ENCODE results near the gene ECD. TPM values are rescaled to one million over a fixed set of nuclear protein-coding genes. Genes with fewer than 3 reads are reported as not detected.

ECD gene
- total and polyA plus RNA-seq, 4 donors = 9.9 to 25.8 (median 17.3) TPM

DNA sequence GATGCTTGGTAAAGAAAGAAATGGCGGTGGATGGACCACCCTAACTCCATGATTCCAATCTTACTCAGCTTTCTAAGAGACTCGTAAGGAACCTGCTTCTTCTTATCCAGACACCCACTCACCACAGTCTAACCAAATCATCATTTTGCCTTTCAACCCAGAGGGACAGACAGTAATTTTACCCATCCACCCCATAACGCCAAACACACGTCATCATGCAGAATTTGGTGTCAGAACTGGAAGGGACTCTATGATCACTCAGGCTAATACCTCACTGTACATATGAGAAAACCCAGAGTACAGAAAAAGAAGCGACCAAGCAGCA is 388 bp downstream of the ECD start:
- Histone ChIP-seq H3K4me1 (ENCODE audit: control insufficient read depth in 1 of 2, insufficient read depth in 2 of 2, low read length in 2 of 2) (no peaks in the 10 kb centered on the region), H3K36me3 (ENCODE audit: control insufficient read depth in 1 of 2, insufficient read depth in 2 of 2, low read length in 1 of 2) (no peaks in the 10 kb centered on the region), H3K4me3 (ENCODE audit: low read length in 2 of 2) (peak overlapping the region; percentile 88 to 91), H3K27ac (ENCODE audit: low read depth in 1 of 2, low read length in 2 of 2) (peak overlapping the region; percentile 91 to 92), H3K9me3 (ENCODE audit: control insufficient read depth, low read length) (no peaks in the 10 kb centered on the region), H3K27me3 (ENCODE audit: control insufficient read depth in 1 of 2, insufficient read depth in 2 of 2, low read length in 1 of 2) (no peaks in the 10 kb centered on the region)
- ATAC-seq (ENCODE audit: low FRiP score) (no peak), DNase-seq (no peak)
- WGBS, 2 donors = 8 to 11% methylated on average over 5 of the region's 5 CpGs
- intact Hi-C loops (cut with DNase I) = loop anchor here (5.0 to 10.0 kb wide), 2 partner anchors 70 to 73 kb away; partner anchors contain the start of gene P4HA1 (in 2 of the 2)

GRCh38 chr10:73166972-73167371 is 836 bp downstream of the ECD start:
- no peaks in the 10 kb centered on the region for H3K27me3 ChIP-seq (ENCODE audit: control insufficient read depth in 1 of 2, insufficient read depth in 2 of 2, low read length in 1 of 2)
- DNase-seq (no peak), ATAC-seq (ENCODE audit: low FRiP score) (no peak)
- intact Hi-C loops (cut with DNase I) = loop anchor here (5.0 to 10.0 kb wide), 2 partner anchors 70 to 72 kb away; partner anchors contain the start of gene P4HA1 (in 2 of the 2)
- no peaks in the 10 kb centered on the region for H3K4me1 ChIP-seq (ENCODE audit: control insufficient read depth in 1 of 2, insufficient read depth in 2 of 2, low read length in 2 of 2)
- peak overlapping the region; percentile 88 to 91 for H3K4me3 ChIP-seq (ENCODE audit: low read length in 2 of 2)
- H3K36me3 ChIP-seq (ENCODE audit: control insufficient read depth in 1 of 2, insufficient read depth in 2 of 2, low read length in 1 of 2) = no peaks in the 10 kb centered on the region
- H3K9me3 ChIP-seq (ENCODE audit: control insufficient read depth, low read length) = no peaks in the 10 kb centered on the region
- WGBS, 2 donors = 79 to 85% methylated on average over 2 of the region's 2 CpGs
- no peak overlapping the region for H3K27ac ChIP-seq (ENCODE audit: low read depth in 1 of 2, low read length in 2 of 2)

DNA sequence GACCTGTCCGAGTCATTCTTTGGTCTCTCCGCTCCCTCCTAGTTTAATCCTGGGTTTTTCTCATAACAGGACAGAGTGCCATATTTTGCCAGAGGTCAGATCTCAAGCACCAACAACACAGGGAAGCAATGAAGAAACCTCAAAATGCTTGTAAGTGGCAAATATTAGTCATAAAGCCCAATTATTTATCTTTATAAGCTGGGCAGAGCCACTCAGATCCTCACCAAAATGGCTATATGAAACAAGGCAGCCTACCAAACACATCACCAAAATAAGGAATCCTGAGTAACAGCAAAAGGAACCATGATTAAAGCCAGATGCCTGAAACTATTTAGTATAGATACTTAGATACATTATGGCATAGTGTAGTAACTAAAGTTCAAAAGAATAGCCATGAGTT is 4.7 kb downstream of the ECD start:
- intact Hi-C loops (cut with DNase I) = loop anchor here in 1 of 2 donors (10.0 kb wide), 1 partner anchor 68 kb away; the partner anchor contains the start of gene P4HA1
- WGBS, 2 donors = 91 to 92% methylated on average over 2 of the region's 2 CpGs

DNA sequence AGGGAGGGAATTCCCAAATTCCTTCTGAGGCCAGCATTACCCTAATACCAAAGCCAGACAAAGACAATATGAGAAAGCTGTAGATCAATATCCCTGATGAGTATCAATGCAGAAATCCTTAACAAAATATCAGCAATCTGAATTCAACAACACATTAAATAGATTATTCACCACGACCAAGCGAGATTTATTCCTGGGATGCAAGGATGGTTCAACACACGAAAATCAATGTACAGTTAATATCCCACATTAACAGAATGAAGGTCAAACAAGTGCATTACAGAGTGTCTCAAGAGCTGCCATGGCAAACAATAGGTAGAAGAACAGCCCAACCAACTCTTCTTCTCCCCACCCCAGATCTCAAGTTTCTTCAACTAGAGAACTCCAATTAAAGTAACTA is 6.1 kb downstream of the ECD start:
- DNase-seq (no peak), ATAC-seq (ENCODE audit: low FRiP score) (no peak)
- WGBS, 2 donors = 97% methylated on average over 3 of the region's 3 CpGs
- no peak overlapping the region for H3K27ac ChIP-seq (ENCODE audit: low read depth in 1 of 2, low read length in 2 of 2)
- no peaks in the 10 kb centered on the region for H3K9me3 ChIP-seq (ENCODE audit: control insufficient read depth, low read length)
- no peaks in the 10 kb centered on the region for H3K36me3 ChIP-seq (ENCODE audit: control insufficient read depth in 1 of 2, insufficient read depth in 2 of 2, low read length in 1 of 2)
- intact Hi-C loops (cut with DNase I) = loop anchor here in 1 of 2 donors (10.0 kb wide), 1 partner anchor 67 kb away; the partner anchor contains the start of gene P4HA1
- no peak overlapping the region for H3K4me3 ChIP-seq (ENCODE audit: low read length in 2 of 2)
- no peaks in the 10 kb centered on the region for H3K4me1 ChIP-seq (ENCODE audit: control insufficient read depth in 1 of 2, insufficient read depth in 2 of 2, low read length in 2 of 2)
- no peaks in the 10 kb centered on the region for H3K27me3 ChIP-seq (ENCODE audit: control insufficient read depth in 1 of 2, insufficient read depth in 2 of 2, low read length in 1 of 2)

More for the DNA sequence above, 4.7 kb downstream of the ECD start:
- no peaks in the 10 kb centered on the region for H3K9me3 ChIP-seq (ENCODE audit: control insufficient read depth, low read length)
- no peak overlapping the region for H3K4me3 ChIP-seq (ENCODE audit: low read length in 2 of 2)
- H3K4me1 ChIP-seq (ENCODE audit: control insufficient read depth in 1 of 2, insufficient read depth in 2 of 2, low read length in 2 of 2) = no peaks in the 10 kb centered on the region
- no peaks in the 10 kb centered on the region for H3K27me3 ChIP-seq (ENCODE audit: control insufficient read depth in 1 of 2, insufficient read depth in 2 of 2, low read length in 1 of 2)
- no peak for DNase-seq
- H3K27ac ChIP-seq (ENCODE audit: low read depth in 1 of 2, low read length in 2 of 2) = no peak overlapping the region
- H3K36me3 ChIP-seq (ENCODE audit: control insufficient read depth in 1 of 2, insufficient read depth in 2 of 2, low read length in 1 of 2) = no peaks in the 10 kb centered on the region
- ATAC-seq (ENCODE audit: low FRiP score) = no peak

GRCh38 chr10:73161079-73161478 is 6.7 kb downstream of the ECD start:
- no peaks in the 10 kb centered on the region for H3K27me3 ChIP-seq (ENCODE audit: control insufficient read depth in 1 of 2, insufficient read depth in 2 of 2, low read length in 1 of 2)
- no peaks in the 10 kb centered on the region for H3K9me3 ChIP-seq (ENCODE audit: control insufficient read depth, low read length)
- no peak overlapping the region for H3K27ac ChIP-seq (ENCODE audit: low read depth in 1 of 2, low read length in 2 of 2)
- no peaks in the 10 kb centered on the region for H3K4me1 ChIP-seq (ENCODE audit: control insufficient read depth in 1 of 2, insufficient read depth in 2 of 2, low read length in 2 of 2)
- H3K36me3 ChIP-seq (ENCODE audit: control insufficient read depth in 1 of 2, insufficient read depth in 2 of 2, low read length in 1 of 2) = no peaks in the 10 kb centered on the region
- DNase-seq (no peak), ATAC-seq (ENCODE audit: low FRiP score) (no peak)
- WGBS, 2 donors = 89 to 98% methylated on average over 1 of the region's 1 CpG
- H3K4me3 ChIP-seq (ENCODE audit: low read length in 2 of 2) = no peak overlapping the region
- intact Hi-C loops (cut with DNase I) = loop anchor here in 1 of 2 donors (10.0 kb wide), 1 partner anchor 66 kb away; the partner anchor contains the start of gene P4HA1

DNA sequence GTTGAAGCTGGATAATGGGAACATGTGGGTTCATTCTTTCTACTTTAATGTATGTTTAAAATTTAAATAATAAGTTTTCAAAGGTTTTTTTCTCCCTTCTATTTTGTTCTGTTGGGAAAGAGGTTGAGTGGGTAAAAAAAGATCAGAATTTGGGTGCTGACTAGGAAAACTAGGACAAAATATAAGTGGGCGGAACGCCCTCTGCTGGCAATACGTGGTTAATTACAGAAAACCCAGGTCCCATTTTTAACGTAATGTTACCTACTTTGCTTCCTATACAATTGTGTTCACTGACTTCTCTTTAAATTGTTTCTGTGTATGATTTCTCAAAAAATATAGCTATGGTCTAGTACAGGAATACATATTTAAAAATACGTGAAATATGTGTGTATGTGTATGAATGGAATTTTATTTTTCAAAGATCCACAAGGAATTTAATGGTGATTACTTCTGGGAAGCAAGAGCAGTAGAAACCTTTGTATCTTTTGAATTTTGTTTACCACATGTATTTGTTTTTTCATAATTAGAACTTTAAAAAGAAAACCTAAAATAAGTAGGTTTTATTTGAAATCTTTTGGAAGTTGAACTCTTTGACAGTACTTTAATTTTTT is 8.7 kb downstream of the ECD start:
- intact Hi-C loops (cut with DNase I) = no loop called here

DNA sequence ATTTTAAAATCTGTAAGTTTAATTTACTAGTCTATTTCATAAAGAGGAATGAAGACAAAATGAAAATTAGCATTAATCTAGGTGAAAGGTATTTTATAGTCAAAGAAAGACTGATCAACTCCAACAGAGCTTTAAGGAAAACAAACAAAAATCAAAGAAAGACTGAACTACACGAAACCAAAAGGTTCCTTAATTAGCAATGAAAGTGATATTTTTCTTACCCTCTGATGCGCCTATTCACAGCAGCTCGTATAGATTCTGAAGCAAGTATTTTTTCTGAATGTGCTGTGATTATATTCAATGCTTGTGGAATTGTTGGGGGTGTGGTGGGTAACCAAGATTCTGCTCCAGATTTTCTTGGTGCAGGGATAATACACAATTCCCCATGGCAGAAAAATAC is 11.8 kb downstream of the ECD start:
- no peak for ATAC-seq (ENCODE audit: low FRiP score)
- Histone ChIP-seq H3K27me3 (ENCODE audit: control insufficient read depth in 1 of 2, insufficient read depth in 2 of 2, low read length in 1 of 2) (no peaks in the 10 kb centered on the region), H3K4me1 (ENCODE audit: control insufficient read depth in 1 of 2, insufficient read depth in 2 of 2, low read length in 2 of 2) (no peaks in the 10 kb centered on the region), H3K27ac (ENCODE audit: low read depth in 1 of 2, low read length in 2 of 2) (no peak overlapping the region), H3K4me3 (ENCODE audit: low read length in 2 of 2) (no peak overlapping the region), H3K36me3 (ENCODE audit: control insufficient read depth in 1 of 2, insufficient read depth in 2 of 2, low read length in 1 of 2) (peaks cover 0 to 2% of the 10 kb centered on the region in 2 donors), H3K9me3 (ENCODE audit: control insufficient read depth, low read length) (no peaks in the 10 kb centered on the region)
- no peak for DNase-seq
- WGBS, 2 donors = 83% methylated on average over 3 of the region's 3 CpGs
- intact Hi-C loops (cut with DNase I) = no loop called here

More for the DNA sequence above, 8.7 kb downstream of the ECD start:
- Histone ChIP-seq H3K9me3 (ENCODE audit: control insufficient read depth, low read length) (no peaks in the 10 kb centered on the region), H3K4me1 (ENCODE audit: control insufficient read depth in 1 of 2, insufficient read depth in 2 of 2, low read length in 2 of 2) (no peaks in the 10 kb centered on the region), H3K27me3 (ENCODE audit: control insufficient read depth in 1 of 2, insufficient read depth in 2 of 2, low read length in 1 of 2) (no peaks in the 10 kb centered on the region), H3K4me3 (ENCODE audit: low read length in 2 of 2) (no peak overlapping the region), H3K27ac (ENCODE audit: low read depth in 1 of 2, low read length in 2 of 2) (no peak overlapping the region), H3K36me3 (ENCODE audit: control insufficient read depth in 1 of 2, insufficient read depth in 2 of 2, low read length in 1 of 2) (peaks cover 0 to 1% of the 10 kb centered on the region in 2 donors)
- ATAC-seq (ENCODE audit: low FRiP score) = no peak
- 3 to 4% methylated on average over 5 of the region's 5 CpGs for WGBS, 2 donors
- DNase-seq = peak; percentile 63 to 81

GRCh38 chr10:73152009-73152408 is 15.8 kb downstream of the ECD start:
- Histone ChIP-seq H3K27me3 (ENCODE audit: control insufficient read depth in 1 of 2, insufficient read depth in 2 of 2, low read length in 1 of 2) (no peaks in the 10 kb centered on the region), H3K9me3 (ENCODE audit: control insufficient read depth, low read length) (no peaks in the 10 kb centered on the region), H3K36me3 (ENCODE audit: control insufficient read depth in 1 of 2, insufficient read depth in 2 of 2, low read length in 1 of 2) (peaks cover 0 to 4% of the 10 kb centered on the region in 2 donors), H3K4me1 (ENCODE audit: control insufficient read depth in 1 of 2, insufficient read depth in 2 of 2, low read length in 2 of 2) (no peaks in the 10 kb centered on the region), H3K27ac (ENCODE audit: low read depth in 1 of 2, low read length in 2 of 2) (no peak overlapping the region), H3K4me3 (ENCODE audit: low read length in 2 of 2) (no peak overlapping the region)
- intact Hi-C loops (cut with DNase I) = no loop called here
- DNase-seq = no peak
- ATAC-seq (ENCODE audit: low FRiP score) = no peak
- WGBS, 2 donors = 95 to 97% methylated on average over 3 of the region's 3 CpGs

Data from aorta (tissue), 5 donors.